Tongue (tissue), 2 donors: ENCODE data around the gene LHX6. TPM values are rescaled to one million over a fixed set of nuclear protein-coding genes. Genes with fewer than 3 reads are reported as not detected.
A peak's percentile ranks its signal among the peaks of the same experiment; 100 is the strongest.

Experiments
- DNase-seq: peaks from one replicate; pipeline ENCODE4 v3.0.0-alpha.2; 2015
- total RNA-seq: library from RNA; depleted of rRNA; stranded (reverse); fragments of >200 nt; gene quantifications from one replicate; pipeline ENCODE4 v1.2.3, GENCODE V29; 2014

The LHX6 gene
- total RNA-seq, 1 donor from 2014 or later, result 5.4 TPM

DNA sequence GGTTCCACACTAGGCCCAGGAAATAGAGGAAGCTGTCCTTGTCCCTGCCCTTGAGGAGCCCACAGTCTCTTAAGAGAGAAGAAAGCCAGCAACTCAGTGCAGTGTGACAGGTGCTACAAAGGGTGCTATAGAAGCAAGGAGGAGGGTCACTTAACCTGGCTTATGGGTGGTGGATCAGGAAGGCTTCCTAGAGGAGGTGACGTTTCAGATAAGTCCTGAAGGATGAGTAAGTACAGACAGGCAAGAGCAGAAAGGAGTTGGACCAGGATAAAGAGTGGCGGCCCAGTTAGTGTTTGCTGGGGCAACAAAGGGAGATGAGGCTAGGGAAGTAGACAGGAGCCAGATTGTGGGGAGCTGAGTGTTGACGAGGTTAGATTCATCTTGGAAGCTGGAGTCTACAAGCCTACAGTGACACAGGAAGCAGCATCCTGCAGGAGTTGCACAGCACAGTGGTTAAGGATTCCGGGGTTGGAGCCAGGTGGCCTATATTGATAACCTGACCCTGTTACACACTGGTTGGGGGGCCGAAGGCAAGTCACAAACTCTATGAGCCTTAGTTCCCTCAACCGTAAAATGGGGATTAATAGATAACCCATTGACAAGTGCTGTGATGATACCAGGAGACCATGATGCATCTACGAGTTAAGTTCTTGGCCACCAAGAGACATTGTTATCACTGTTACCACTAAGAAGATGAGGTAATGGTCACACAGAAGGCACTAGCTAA, 5.4 kb upstream of the LHX6 start:
- no peak for DNase-seq

DNA sequence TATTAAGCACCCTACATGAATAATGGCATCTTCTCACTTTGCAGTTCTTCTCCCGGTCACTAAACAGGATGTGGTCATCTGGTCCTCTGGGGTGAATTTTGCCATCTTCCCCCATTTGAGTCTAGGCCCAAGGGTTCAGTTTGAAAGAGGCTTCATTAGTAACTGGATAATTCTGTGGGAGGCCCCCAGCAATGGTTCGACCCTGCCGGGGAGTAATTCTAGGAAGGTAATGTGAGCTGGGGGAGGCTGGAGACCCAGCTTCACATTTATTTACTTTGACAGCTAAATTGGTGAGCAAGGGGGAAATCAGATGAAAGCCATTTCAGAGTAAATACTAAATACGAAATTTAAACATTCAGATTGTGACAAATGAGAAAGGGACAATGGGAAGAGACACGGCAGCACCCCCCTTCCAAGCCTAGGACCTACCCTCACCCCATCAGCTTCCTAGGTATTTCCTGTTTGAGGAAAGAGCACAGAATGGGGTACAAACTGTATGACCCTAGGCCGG, 4.1 kb upstream of the LHX6 start:
- no peak for DNase-seq

DNA sequence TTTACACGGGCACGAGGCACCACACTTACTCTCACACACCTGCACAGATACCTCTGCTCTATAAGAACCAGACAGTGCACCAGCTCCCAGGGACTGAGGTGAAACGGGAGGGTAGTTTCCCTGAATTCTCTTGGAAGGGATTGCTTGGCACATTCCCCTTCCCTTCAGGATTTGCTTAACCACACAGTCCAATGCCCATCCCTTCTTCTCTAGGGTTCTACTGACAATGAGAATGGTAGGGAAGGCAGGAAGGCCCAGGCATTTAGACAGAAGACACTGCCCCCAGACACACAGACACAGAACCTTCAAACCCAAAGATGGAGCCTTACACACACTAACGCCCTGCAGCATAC, 704 bp upstream of the LHX6 start:
- no peak for DNase-seq

GRCh38 chr9:122228191-122228567, 578 bp downstream of the LHX6 start:
- DNase-seq, result no peak

- no peak for DNase-seq
Observed at GRCh38 chr9:122227575-122227900, 1.2 kb downstream of the LHX6 start.

- DNase-seq, result no peak
Observed at GRCh38 chr9:122226758-122227574, 1.8 kb downstream of the LHX6 start.

- DNase-seq, result no peak
Observed at GRCh38 chr9:122226142-122226757, 2.5 kb downstream of the LHX6 start.

DNA sequence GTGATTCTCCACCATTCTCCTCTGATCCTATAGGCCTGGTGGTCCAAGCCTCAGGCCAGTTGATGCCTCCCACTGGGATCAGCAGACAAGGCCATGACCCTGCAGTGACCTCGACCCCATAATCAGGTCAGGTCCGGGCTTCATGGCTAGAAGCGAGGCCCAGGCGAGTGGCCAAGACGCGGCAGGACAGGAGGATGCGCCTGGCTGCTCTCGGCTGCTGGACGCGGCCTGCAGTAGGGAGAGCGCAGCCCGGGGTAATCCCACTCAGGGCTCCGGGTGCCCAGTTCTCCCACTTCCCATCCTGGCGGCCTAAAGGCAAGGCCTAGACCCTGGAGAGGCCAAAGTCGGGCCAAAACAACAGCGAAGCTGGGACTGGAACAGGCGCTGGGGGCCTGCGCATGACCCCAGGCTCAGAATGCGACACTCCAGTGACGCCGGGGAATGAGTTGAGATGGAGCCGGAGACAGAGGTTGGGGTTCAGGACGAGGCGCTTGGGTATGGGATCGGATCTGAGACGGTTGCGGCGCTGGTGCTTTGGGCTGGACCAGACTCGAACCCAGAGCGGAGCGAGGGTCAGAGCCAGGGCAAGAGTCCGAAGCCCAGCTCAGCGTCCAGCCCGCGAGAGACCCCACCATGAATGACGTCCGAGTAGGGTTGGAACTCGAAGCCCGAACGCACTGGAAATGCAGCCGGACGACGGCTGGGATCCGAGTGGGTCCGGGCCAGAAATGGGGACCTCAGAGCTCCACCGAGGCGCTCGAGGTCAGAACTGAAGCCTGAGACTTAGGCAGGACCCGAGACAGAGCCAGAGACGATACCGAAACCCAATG, 3.2 kb downstream of the LHX6 start:
- no peak for DNase-seq

- DNase-seq, result no peak
Observed at GRCh38 chr9:122223435-122223834, 5.3 kb downstream of the LHX6 start.

DNA sequence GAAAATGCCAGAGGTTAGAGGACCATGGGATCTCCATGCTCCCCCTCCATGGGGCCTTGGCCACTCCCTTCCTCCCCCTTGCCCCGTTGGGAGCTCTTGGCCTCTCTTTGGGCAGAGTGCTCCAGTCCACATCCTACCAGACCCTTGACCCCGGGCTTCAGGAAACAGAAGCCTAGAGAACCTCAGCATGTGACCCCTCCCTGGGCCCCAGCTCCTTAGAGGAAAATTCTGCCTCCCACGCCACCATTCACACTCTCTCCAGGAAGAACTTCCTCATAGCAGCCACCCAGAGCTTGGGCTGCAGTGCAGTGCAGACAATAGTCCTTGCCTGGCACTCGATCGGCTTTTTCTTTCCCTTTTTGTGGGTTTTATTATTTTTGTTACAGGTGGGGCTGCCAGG, 6.0 kb downstream of the LHX6 start:
- DNase-seq, result no peak

DNA sequence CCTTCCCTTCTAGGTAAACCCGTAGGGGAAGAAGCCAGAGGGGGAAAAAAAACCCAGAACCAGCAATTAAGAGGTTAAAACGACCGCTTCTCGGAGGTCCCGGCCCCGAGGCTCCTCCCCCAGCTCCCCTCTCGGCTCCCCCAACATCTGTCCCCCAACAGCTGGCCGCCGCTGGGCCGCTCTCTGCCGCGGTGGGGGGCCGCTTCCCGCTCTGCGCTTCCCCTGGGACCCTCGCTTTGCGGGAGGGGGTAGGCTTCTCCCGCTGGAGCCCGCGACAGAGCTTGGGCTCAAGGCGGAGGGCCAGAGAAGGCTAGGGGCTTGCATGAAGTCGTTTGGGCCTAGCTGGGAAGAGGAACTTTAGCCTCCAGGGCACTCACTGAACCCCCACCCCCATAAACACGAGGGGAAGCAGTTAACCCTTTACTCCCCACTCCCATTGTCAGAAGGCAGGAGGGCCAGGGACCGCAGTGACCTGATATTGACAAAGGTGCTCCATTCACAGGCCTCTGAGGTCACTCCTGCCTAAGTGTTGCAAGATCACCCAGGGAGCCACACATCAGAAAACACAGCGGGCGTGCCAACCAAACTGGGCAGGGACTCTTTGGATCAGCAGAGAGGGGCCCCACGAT, 7.5 kb downstream of the LHX6 start:
- DNase-seq, result peak; percentile 85

DNA sequence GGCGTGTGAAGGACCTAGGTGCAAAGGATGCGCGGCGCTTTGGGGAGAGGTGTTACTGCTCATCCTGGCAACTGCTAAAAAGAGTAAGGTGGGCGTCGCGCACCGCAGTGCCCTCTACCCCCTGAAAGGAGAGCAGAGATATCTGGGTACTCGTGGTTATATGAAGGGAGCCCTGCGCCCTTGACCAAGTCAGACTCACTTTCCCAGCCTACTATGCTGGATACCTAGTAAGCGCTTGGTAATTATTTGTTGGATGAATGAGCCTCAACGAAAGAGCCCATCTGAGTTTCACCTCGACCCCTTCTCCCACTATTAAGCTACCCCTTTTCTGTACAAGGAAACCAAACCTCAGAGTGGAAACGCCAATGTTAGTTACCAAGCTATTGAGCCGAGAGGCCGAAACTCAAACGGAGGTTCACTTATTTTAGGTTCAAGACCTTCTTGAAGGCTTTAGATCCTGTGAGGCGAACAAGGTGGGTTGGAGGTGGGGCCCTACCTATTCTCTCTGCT, 8.0 kb downstream of the LHX6 start:
- DNase-seq, result no peak

GRCh38 chr9:122219856-122220672, 8.7 kb downstream of the LHX6 start:
- peak; percentile 61 for DNase-seq

GRCh38 chr9:122218935-122219855, 9.6 kb downstream of the LHX6 start:
- DNase-seq, result peak; percentile 64

DNA sequence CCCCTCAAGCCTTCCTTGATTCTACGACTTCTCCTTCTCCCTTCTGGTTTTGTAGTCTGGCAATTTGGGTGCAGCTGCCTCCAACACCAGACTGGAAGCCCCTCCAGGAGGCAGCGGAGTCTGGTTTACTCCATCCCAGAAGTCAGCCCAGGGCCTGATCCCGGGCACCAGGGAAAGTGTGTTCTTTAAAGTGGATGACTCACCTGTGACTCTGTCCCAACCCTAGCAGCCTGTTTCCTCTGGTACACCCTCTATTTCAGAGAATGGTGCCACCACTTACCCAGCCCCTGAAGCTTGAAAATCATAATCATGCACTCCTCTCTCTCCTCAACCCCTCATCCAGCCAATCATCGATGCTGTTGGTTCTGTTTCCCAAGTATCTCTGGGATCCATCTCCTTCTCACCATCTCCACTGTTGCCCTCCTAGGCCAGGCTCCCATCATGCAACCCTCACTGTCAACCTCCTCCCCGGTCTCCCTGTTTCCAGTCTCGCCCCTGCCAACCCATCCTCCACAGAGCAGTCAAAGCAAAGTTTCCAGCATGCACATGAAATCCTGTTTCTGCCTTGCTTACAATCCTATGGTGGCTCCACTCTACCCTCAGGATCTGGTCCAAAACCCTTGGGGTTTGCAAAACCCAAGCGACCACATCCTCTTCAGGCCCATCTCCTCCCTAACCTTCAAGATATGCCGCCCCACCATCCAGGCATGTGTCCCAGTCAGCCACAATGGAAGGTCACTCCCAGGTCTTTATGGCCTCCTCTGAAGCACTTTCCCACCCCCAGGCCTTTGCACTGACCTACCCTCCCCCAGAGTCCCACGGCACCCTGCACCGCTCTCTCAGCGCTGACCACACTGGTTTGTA, 10.5 kb downstream of the LHX6 start:
- DNase-seq, result no peak

GRCh38 chr9:122217640-122218039, 11.1 kb downstream of the LHX6 start:
- DNase-seq, result no peak

- no peak for DNase-seq
Observed at GRCh38 chr9:122216798-122217418, 11.8 kb downstream of the LHX6 start.

GRCh38 chr9:122216138-122216797, 12.5 kb downstream of the LHX6 start:
- no peak for DNase-seq
